Measurements from ENCODE around the gene HOXB3.

DNA sequence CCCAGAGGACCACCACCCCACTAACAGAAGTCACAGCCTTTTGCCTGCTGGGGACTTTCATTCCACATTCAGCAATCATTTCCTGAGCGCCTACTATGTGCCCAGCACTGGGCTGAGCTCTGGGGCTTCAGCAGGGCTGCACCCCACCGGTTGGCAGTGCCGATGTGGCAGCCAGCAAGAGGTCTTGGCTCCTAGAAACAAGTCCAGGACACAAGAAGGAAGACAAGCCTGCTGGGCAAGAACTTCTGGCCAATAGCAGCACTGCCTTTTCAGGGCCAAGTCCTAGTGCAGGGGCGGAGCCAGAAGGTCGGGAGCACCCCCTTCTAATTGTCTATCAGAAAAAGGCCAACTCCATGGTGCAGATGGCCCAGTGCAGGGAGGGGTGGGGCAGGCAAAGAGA is 49.1 kb upstream of the HOXB3 start:
- TF ChIP-seq CTCF (IDR thresholded peaks at IDR 0.05; ENCODE audit: borderline replicate concordance, extremely low read depth, low read length, poor library complexity, severe bottlenecking) (no peak), EZH2 (IDR thresholded peaks at IDR 0.05; ENCODE audit: borderline replicate concordance, low read depth, low read length, severe bottlenecking) (no peak)

All from DND-41 (cell line).